Astrocyte (in vitro differentiated cells and primary cell): ENCODE measurements around the gene B2M.

ENCODE experiments used
- EZH2 ChIP-seq: IDR thresholded peaks from 2 replicates; pipeline ENCODE4 v1.6.1; 2012; ENCODE audit warnings: mild to moderate bottlenecking, low read length, inconsistent platforms; ENCODE audit not compliant: insufficient read depth
- TF ChIP-seq, protein P1 (sequence below): IDR thresholded peaks from 2 replicates; pipeline ENCODE4 v1.5.1; 2011; ENCODE audit warnings: low read depth, mild to moderate bottlenecking, inconsistent platforms, low read length, moderate library complexity; ENCODE audit not compliant: insufficient read depth

GRCh38 chr15:44720460-44721176 is 9.3 kb downstream of the B2M start:
- TF ChIP-seq, protein P1, sequence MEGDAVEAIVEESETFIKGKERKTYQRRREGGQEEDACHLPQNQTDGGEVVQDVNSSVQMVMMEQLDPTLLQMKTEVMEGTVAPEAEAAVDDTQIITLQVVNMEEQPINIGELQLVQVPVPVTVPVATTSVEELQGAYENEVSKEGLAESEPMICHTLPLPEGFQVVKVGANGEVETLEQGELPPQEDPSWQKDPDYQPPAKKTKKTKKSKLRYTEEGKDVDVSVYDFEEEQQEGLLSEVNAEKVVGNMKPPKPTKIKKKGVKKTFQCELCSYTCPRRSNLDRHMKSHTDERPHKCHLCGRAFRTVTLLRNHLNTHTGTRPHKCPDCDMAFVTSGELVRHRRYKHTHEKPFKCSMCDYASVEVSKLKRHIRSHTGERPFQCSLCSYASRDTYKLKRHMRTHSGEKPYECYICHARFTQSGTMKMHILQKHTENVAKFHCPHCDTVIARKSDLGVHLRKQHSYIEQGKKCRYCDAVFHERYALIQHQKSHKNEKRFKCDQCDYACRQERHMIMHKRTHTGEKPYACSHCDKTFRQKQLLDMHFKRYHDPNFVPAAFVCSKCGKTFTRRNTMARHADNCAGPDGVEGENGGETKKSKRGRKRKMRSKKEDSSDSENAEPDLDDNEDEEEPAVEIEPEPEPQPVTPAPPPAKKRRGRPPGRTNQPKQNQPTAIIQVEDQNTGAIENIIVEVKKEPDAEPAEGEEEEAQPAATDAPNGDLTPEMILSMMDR: no peak
- TF ChIP-seq EZH2: no peak
